IMR-90 (cell line): ENCODE measurements around the gene SLC16A4.

Experiments
- BHLHE40 ChIP-seq: fragments of 150-350 bp; IDR thresholded peaks from 2 replicates; pipeline ENCODE4 v1.6.1; 2016; ENCODE audit warnings: mild to moderate bottlenecking, low read depth, low read length
- CEBPB ChIP-seq: IDR thresholded peaks from 2 replicates; pipeline ENCODE4 v1.6.1; 2012; ENCODE audit warnings: low read depth, low read length, improper control_type of control experiment
- CHD1 ChIP-seq: IDR thresholded peaks from 2 replicates; pipeline ENCODE4 v1.6.1; 2012; ENCODE audit warnings: low read depth, low read length, improper control_type of control experiment
- CTCF ChIP-seq: conservative IDR thresholded peaks from 2 replicates; pipeline ENCODE4 v1.5.1; 2012; ENCODE audit warnings: mild to moderate bottlenecking, low read depth, low read length, improper control_type of control experiment
- ELK1 ChIP-seq: fragments of 150-350 bp; IDR thresholded peaks from 2 replicates; pipeline ENCODE4 v1.6.1; 2016; ENCODE audit warnings: low read depth, mild to moderate bottlenecking, low read length, moderate library complexity, borderline replicate concordance
- FOS ChIP-seq: fragments of 150-350 bp; IDR thresholded peaks from 2 replicates; pipeline ENCODE4 v1.6.1; 2016; ENCODE audit warnings: low read depth, low read length
- MAFK ChIP-seq: IDR thresholded peaks from 2 replicates; pipeline ENCODE4 v1.6.1; 2012; ENCODE audit warnings: low read depth, low read length, improper control_type of control experiment
- MAZ ChIP-seq: IDR thresholded peaks from 2 replicates; pipeline ENCODE4 v1.6.1; 2012; ENCODE audit warnings: low read depth, mild to moderate bottlenecking, low read length, improper control_type of control experiment, moderate library complexity, borderline replicate concordance
- MXI1 ChIP-seq: IDR thresholded peaks from 2 replicates; pipeline ENCODE4 v1.6.1; 2012; ENCODE audit warnings: low read depth, mild to moderate bottlenecking, low read length, moderate library complexity, borderline replicate concordance
- POLR2A ChIP-seq: IDR thresholded peaks from 2 replicates; pipeline ENCODE4 v1.6.1; 2012; ENCODE audit warnings: mild to moderate bottlenecking, low read depth, low read length
- RAD21 ChIP-seq: IDR thresholded peaks from 2 replicates; pipeline ENCODE4 v1.6.1; 2012; ENCODE audit warnings: low read length, improper control_type of control experiment
- RCOR1 ChIP-seq: IDR thresholded peaks from 2 replicates; pipeline ENCODE4 v1.6.1; 2012; ENCODE audit warnings: mild to moderate bottlenecking, low read length, improper control_type of control experiment; ENCODE audit not compliant: insufficient replicate concordance
- RFX5 ChIP-seq: IDR thresholded peaks from 2 replicates; pipeline ENCODE4 v1.8.0; 2012; ENCODE audit warnings: low read depth, mild to moderate bottlenecking, low read length, moderate library complexity

- no peak for TF ChIP-seq CTCF
- no peak for TF ChIP-seq MXI1
- TF ChIP-seq POLR2A = no peak
- TF ChIP-seq MAZ = no peak
- TF ChIP-seq RAD21 = no peak
- no peak for TF ChIP-seq MAFK
- TF ChIP-seq CEBPB = no peak
- TF ChIP-seq RFX5 = no peak
- no peak for TF ChIP-seq FOS
- TF ChIP-seq BHLHE40 = no peak
- TF ChIP-seq RCOR1 = no peak
- TF ChIP-seq ELK1 = no peak
- no peak for TF ChIP-seq CHD1
Observed at GRCh38 chr1:110436635-110437034, 45.8 kb upstream of the SLC16A4 start.
